Measurements from ENCODE around the gene RNFT2. TPM values are rescaled to one million over a fixed set of nuclear protein-coding genes. Genes with fewer than 3 reads are reported as not detected.

The RNFT2 gene
- total RNA-seq, 3 donors from 2014 or later = under 0.01 to 1.9 (median 1.6) TPM

DNA sequence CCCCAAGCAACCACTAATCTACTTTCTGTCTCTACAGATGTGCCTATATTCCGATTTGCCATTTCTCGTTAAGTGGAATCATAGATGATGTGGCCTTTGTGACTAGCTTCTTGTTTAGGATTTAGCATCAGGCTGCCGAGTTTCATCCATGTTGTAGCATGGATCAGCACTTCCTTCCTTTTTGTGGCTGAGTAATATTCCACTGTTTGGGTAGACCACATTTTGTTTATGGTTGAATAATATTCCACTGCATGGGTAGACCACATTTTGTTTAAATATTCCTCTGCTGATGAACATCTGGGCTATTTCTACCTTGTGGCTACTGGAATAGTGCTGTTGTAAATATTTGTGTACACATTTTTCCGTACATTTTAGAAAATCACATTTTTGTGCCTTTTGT is 36.7 kb upstream of the RNFT2 start:
- Histone ChIP-seq H3K9me3 (no peaks in the 10 kb centered on the region), H3K4me1 (no peaks in the 10 kb centered on the region), H3K4me3 (no peak overlapping the region), H3K36me3 (no peaks in the 10 kb centered on the region), H3K27me3 (no peaks in the 10 kb centered on the region), H3K27ac (no peak overlapping the region)
- no peak for DNase-seq (ENCODE audit: low spot score in 2 of 2)
- TF ChIP-seq POLR2AphosphoS5 (IDR thresholded peaks at IDR 0.05) = no peak
- TF ChIP-seq, protein P1, sequence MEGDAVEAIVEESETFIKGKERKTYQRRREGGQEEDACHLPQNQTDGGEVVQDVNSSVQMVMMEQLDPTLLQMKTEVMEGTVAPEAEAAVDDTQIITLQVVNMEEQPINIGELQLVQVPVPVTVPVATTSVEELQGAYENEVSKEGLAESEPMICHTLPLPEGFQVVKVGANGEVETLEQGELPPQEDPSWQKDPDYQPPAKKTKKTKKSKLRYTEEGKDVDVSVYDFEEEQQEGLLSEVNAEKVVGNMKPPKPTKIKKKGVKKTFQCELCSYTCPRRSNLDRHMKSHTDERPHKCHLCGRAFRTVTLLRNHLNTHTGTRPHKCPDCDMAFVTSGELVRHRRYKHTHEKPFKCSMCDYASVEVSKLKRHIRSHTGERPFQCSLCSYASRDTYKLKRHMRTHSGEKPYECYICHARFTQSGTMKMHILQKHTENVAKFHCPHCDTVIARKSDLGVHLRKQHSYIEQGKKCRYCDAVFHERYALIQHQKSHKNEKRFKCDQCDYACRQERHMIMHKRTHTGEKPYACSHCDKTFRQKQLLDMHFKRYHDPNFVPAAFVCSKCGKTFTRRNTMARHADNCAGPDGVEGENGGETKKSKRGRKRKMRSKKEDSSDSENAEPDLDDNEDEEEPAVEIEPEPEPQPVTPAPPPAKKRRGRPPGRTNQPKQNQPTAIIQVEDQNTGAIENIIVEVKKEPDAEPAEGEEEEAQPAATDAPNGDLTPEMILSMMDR (IDR thresholded peaks at IDR 0.05) = no peak
- no peak for TF ChIP-seq POLR2A (IDR thresholded peaks at IDR 0.05)
- intact Hi-C loops (cut with DNase I; ENCODE audit: low total_unique reads) = no loop called here

DNA sequence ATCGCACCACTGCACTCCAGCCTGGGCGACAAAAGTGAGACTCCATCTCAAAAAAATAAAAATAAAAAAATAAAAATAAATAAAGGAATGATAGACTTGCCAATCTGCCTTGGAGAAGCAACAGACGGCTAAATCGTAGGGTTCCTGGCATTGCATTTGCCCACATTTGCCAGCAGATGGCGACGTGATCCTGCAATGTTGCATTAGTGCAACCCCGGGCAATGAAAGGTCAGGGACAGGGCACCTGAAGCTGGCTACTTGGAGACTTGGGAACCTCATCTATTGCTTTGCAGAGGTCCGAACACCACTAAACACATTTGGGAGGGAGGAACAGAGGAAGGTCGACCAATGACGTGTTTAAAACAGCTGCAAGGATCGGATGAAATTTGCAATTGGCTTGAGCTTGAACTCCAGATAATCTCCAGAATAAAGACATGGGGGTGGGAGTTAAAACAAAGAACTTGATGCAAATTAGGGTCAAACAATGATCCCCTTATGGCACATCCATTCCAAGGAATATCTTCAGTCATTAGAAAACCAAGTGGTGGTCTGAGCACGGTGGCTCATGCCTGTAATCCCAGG is 34.8 kb upstream of the RNFT2 start:
- Histone ChIP-seq H3K36me3 (no peaks in the 10 kb centered on the region), H3K27me3 (no peaks in the 10 kb centered on the region), H3K4me3 (no peak overlapping the region), H3K4me1 (no peaks in the 10 kb centered on the region), H3K27ac (no peak overlapping the region), H3K9me3 (no peaks in the 10 kb centered on the region)
- TF ChIP-seq, protein P1 (IDR thresholded peaks at IDR 0.05) = peak; percentile 49 to 91 (median 81)
- TF ChIP-seq POLR2AphosphoS5 (IDR thresholded peaks at IDR 0.05) = no peak
- no peak for TF ChIP-seq POLR2A (IDR thresholded peaks at IDR 0.05)
- peak; percentile 45 to 69 for DNase-seq (ENCODE audit: low spot score in 2 of 2)
- intact Hi-C loops (cut with DNase I; ENCODE audit: low total_unique reads) = no loop called here

- Histone ChIP-seq H3K27ac (no peak overlapping the region), H3K9me3 (no peaks in the 10 kb centered on the region), H3K4me1 (peaks cover 0 to 7% of the 10 kb centered on the region in 2 donors), H3K27me3 (no peaks in the 10 kb centered on the region), H3K36me3 (no peaks in the 10 kb centered on the region), H3K4me3 (no peak overlapping the region)
- no peak for DNase-seq (ENCODE audit: low spot score in 2 of 2)
- TF ChIP-seq POLR2AphosphoS5 (IDR thresholded peaks at IDR 0.05) (no peak), POLR2A (IDR thresholded peaks at IDR 0.05) (no peak)
- TF ChIP-seq, protein P1 (IDR thresholded peaks at IDR 0.05) = no peak
- intact Hi-C loops (cut with DNase I; ENCODE audit: low total_unique reads) = no loop called here
These were observed 30.4 kb upstream of the RNFT2 start for GRCh38 chr12:116707751-116708150.

DNA sequence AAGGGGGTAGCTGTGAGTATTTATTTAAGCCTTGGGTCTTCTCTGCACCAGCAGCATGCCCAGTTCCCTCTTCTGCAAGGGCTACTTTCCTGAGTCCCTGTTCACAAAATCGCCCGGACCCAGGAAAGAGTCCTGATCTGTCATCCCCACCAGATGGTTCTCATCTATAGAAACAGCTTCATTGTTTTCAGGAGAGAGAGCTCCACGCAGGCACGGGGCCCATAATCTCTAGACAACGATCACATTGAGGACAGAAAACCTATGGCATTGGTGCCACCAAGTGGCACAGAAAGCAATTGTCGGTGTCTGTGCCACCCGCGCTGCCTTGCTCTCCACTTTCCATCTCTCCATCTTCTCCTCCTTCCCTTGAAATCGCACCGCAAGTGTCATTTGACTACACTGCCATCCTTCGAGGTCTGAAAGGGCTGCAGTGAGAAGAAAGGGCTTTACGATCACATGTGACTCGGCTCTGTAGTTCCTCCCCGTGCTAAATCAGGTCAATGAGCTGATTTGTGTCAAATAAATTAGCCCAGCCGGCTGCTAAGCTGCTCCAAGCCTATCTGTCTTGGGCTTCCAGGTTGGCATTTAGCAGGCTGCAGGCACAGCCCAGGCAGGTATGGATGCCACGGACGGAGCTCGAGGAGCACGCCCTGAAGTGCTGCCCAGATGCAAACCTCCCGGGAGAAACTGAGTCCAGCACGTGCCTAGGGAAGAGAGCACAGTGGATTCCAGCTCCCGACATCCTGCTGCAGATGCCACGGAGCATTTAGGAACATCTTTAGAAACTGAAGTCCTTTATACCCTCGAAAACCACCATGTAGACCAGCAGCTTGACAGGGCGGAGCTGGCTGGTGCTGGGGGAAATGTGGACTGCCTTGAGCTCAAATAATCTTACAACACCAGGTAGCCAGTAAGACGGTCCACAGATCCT is 29.0 kb upstream of the RNFT2 start:
- Histone ChIP-seq H3K27ac (no peak overlapping the region), H3K36me3 (no peaks in the 10 kb centered on the region), H3K9me3 (no peaks in the 10 kb centered on the region), H3K4me1 (peaks cover 0 to 7% of the 10 kb centered on the region in 2 donors), H3K4me3 (peak overlapping the region in 1 of 3 donors; percentile 35), H3K27me3 (no peaks in the 10 kb centered on the region)
- TF ChIP-seq, protein P1 (IDR thresholded peaks at IDR 0.05) = peak in 2 of 3 donors; percentile 75 to 78
- TF ChIP-seq POLR2AphosphoS5 (IDR thresholded peaks at IDR 0.05) = no peak
- intact Hi-C loops (cut with DNase I; ENCODE audit: low total_unique reads) = no loop called here
- peak; percentile 56 to 70 for DNase-seq (ENCODE audit: low spot score in 2 of 2)

DNA sequence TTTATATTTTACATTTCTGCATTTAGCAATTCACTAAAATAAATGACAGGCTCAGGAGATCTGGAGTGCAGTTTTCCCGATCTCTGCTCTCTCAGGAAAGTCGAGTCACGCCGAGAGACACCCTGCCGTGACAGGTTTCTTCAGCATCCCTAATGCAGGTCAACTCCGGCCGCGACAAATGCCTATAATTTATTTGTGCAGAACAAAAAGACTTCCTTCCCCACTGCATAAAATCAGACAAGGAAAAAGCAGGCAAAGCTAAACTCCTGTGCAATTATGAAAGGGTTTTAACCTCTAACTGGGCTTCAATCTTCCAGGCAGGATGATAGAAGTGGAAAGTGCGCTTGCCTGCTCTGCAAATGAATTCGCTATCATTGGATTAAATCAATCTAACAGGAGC is 28.3 kb upstream of the RNFT2 start:
- TF ChIP-seq POLR2AphosphoS5 (IDR thresholded peaks at IDR 0.05) (no peak), POLR2A (IDR thresholded peaks at IDR 0.05) (no peak)
- TF ChIP-seq, protein P1 (IDR thresholded peaks at IDR 0.05) = no peak
- DNase-seq (ENCODE audit: low spot score in 2 of 2) = no peak
- Histone ChIP-seq H3K4me1 (peaks cover 0 to 11% of the 10 kb centered on the region in 2 donors), H3K9me3 (no peaks in the 10 kb centered on the region), H3K36me3 (no peaks in the 10 kb centered on the region), H3K4me3 (no peak overlapping the region), H3K27ac (no peak overlapping the region), H3K27me3 (no peaks in the 10 kb centered on the region)
- intact Hi-C loops (cut with DNase I; ENCODE audit: low total_unique reads) = no loop called here

Data from breast epithelium (tissue), 4 donors.